ENCODE measurements around the gene GRM8. TPM values are rescaled to one million over a fixed set of nuclear protein-coding genes. Genes with fewer than 3 reads are reported as not detected.
"Not testable (repeated sequence)": the region's sequence is repeated elsewhere in the genome, so short reads cannot be mapped to it uniquely, and the experiment has no call there.

Gene GRM8
- total RNA-seq, 1 experiment from 2014 or later: 1.8 TPM

DNA sequence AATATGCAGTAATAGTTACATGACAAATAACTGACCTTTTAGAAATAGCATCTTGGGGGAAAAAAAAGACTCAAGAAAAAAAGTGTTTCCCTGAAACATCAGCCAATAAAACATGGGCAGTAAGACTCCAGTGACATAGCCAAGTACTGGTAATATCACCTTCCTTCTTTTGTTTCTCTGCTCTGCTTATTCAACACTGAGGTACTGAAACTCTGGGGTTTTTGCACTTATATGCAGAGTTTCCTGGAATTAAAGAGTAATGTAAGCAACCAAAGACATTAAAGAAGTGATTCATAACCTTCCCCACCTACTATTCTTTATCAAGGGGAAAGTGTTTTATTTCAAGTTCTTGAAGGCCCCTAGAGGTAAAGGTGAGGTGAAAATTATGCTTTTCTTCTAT is 414.5 kb downstream of the GRM8 start:
- no peak overlapping the region for H2BK120ac ChIP-seq (ENCODE audit: low read depth, low read length, poor library complexity, severe bottlenecking)
- H2BK5ac ChIP-seq (ENCODE audit: insufficient read length, low read length): no peak overlapping the region
- no peaks in the 10 kb centered on the region for H3K4me1 ChIP-seq (ENCODE audit: insufficient read depth, low read length)
- no peak overlapping the region for H2BK20ac ChIP-seq (ENCODE audit: low read depth, low read length, poor library complexity, severe bottlenecking)
- Mint-ChIP-seq H3K4me1 (peaks cover 4 to 10% of the 10 kb centered on the region in 2 experiments), H3K27ac (no peak overlapping the region), H3K27me3 (ENCODE audit: low read depth) (no peaks in the 10 kb centered on the region; the same call in none of the 2 replicates), H3K4me3 (no peak overlapping the region), H3K36me3 (ENCODE audit: insufficient read depth in 1 of 3, low read depth in 3 of 3) (peaks cover 0 to 3% (median 0%) of the 10 kb centered on the region in 3 experiments; a peak in 1 of 7 replicates), H3K9me3 (peaks cover 3 to 4% of the 10 kb centered on the region in 2 experiments; a peak in 3 of 5 replicates)
- no peak for DNase-seq
- H4K5ac ChIP-seq (ENCODE audit: insufficient read length, low read depth, low read length): no peak overlapping the region
- no peak overlapping the region for H3K23ac ChIP-seq (ENCODE audit: insufficient read length, low read depth, low read length)
- no peak overlapping the region for H4K8ac ChIP-seq (replicated peaks; ENCODE audit: insufficient read length, low read depth, low read length)
- H3K14ac ChIP-seq (ENCODE audit: insufficient read depth, low read length): no peak overlapping the region
- H3K79me1 ChIP-seq (ENCODE audit: insufficient read depth, low read depth, low read length, poor library complexity, severe bottlenecking): no peaks in the 10 kb centered on the region
- H3K23me2 ChIP-seq (ENCODE audit: insufficient read length, low read depth, low read length, poor library complexity, severe bottlenecking): no peaks in the 10 kb centered on the region
- no peaks in the 10 kb centered on the region for H3K27me3 ChIP-seq (ENCODE audit: insufficient read depth, low read length)
- no peaks in the 10 kb centered on the region for H3K9me3 ChIP-seq (ENCODE audit: control insufficient read depth, low read depth, low read length)
- H3K9ac ChIP-seq (ENCODE audit: extremely low read depth, insufficient read length, low read length): no peak overlapping the region
- H3K4ac ChIP-seq (ENCODE audit: low read depth, low read length): no peak overlapping the region
- H4K91ac ChIP-seq (ENCODE audit: insufficient read length, low read depth, low read length): no peak overlapping the region
- H3K4me2 ChIP-seq (ENCODE audit: insufficient read depth, insufficient read length, low read length): no peak overlapping the region
- no peak overlapping the region for H3K18ac ChIP-seq (ENCODE audit: insufficient read length, low read depth, low read length)
- H2BK12ac ChIP-seq (ENCODE audit: insufficient read length, low read depth, low read length): no peak overlapping the region
- no peaks in the 10 kb centered on the region for H4K20me1 ChIP-seq (ENCODE audit: control insufficient read depth, insufficient read depth, insufficient read length)
- H2AK5ac ChIP-seq (ENCODE audit: insufficient read length, low read length): no peak overlapping the region
- TF ChIP-seq, protein P1, sequence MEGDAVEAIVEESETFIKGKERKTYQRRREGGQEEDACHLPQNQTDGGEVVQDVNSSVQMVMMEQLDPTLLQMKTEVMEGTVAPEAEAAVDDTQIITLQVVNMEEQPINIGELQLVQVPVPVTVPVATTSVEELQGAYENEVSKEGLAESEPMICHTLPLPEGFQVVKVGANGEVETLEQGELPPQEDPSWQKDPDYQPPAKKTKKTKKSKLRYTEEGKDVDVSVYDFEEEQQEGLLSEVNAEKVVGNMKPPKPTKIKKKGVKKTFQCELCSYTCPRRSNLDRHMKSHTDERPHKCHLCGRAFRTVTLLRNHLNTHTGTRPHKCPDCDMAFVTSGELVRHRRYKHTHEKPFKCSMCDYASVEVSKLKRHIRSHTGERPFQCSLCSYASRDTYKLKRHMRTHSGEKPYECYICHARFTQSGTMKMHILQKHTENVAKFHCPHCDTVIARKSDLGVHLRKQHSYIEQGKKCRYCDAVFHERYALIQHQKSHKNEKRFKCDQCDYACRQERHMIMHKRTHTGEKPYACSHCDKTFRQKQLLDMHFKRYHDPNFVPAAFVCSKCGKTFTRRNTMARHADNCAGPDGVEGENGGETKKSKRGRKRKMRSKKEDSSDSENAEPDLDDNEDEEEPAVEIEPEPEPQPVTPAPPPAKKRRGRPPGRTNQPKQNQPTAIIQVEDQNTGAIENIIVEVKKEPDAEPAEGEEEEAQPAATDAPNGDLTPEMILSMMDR (conservative IDR thresholded peaks at IDR 0.05): no peak
- no peak overlapping the region for H2AFZ ChIP-seq (ENCODE audit: low read length)
- H3K79me2 ChIP-seq (ENCODE audit: insufficient read depth, low read length): no peaks in the 10 kb centered on the region
- H3T11ph ChIP-seq (ENCODE audit: low read length): no peak overlapping the region
- H3K27ac ChIP-seq (ENCODE audit: insufficient read length, low read depth, low read length): no peak overlapping the region
- H3K56ac ChIP-seq (ENCODE audit: insufficient read length, low read depth, low read length): no peak overlapping the region
- H2BK15ac ChIP-seq (ENCODE audit: low read depth, low read length): no peak overlapping the region

- H3K4me1 Mint-ChIP-seq; H4K20me1 ChIP-seq (ENCODE audit: control insufficient read depth, insufficient read depth, insufficient read length); H3K79me2 ChIP-seq (ENCODE audit: insufficient read depth, low read length); DNase-seq; H2AK5ac ChIP-seq (ENCODE audit: insufficient read length, low read length); H3K27ac ChIP-seq (ENCODE audit: insufficient read length, low read depth, low read length); H2BK12ac ChIP-seq (ENCODE audit: insufficient read length, low read depth, low read length); H3K4ac ChIP-seq (ENCODE audit: low read depth, low read length); H4K91ac ChIP-seq (ENCODE audit: insufficient read length, low read depth, low read length); H3K27me3 Mint-ChIP-seq (ENCODE audit: low read depth); H3K4me3 Mint-ChIP-seq; H2BK120ac ChIP-seq (ENCODE audit: low read depth, low read length, poor library complexity, severe bottlenecking); H3K18ac ChIP-seq (ENCODE audit: insufficient read length, low read depth, low read length); H3K9ac ChIP-seq (ENCODE audit: extremely low read depth, insufficient read length, low read length); H2AFZ ChIP-seq (ENCODE audit: low read length); H3K79me1 ChIP-seq (ENCODE audit: insufficient read depth, low read depth, low read length, poor library complexity, severe bottlenecking); H3K56ac ChIP-seq (ENCODE audit: insufficient read length, low read depth, low read length); H2BK20ac ChIP-seq (ENCODE audit: low read depth, low read length, poor library complexity, severe bottlenecking); H3K23ac ChIP-seq (ENCODE audit: insufficient read length, low read depth, low read length); H4K8ac ChIP-seq (replicated peaks; ENCODE audit: insufficient read length, low read depth, low read length); H3T11ph ChIP-seq (ENCODE audit: low read length); H2BK5ac ChIP-seq (ENCODE audit: insufficient read length, low read length); H3K9me3 ChIP-seq (ENCODE audit: control insufficient read depth, low read depth, low read length); H3K27ac Mint-ChIP-seq; H2BK15ac ChIP-seq (ENCODE audit: low read depth, low read length); H3K4me2 ChIP-seq (ENCODE audit: insufficient read depth, insufficient read length, low read length); H4K5ac ChIP-seq (ENCODE audit: insufficient read length, low read depth, low read length); H3K4me1 ChIP-seq (ENCODE audit: insufficient read depth, low read length); H3K14ac ChIP-seq (ENCODE audit: insufficient read depth, low read length); H3K27me3 ChIP-seq (ENCODE audit: insufficient read depth, low read length); H3K23me2 ChIP-seq (ENCODE audit: insufficient read length, low read depth, low read length, poor library complexity, severe bottlenecking): not testable (repeated sequence)
- Mint-ChIP-seq H3K9me3 (peaks cover 28 to 42% of the 10 kb centered on the region in 2 experiments), H3K36me3 (ENCODE audit: insufficient read depth in 1 of 3, low read depth in 3 of 3) (peaks cover 8 to 36% (median 16%) of the 10 kb centered on the region in 3 experiments)
- WGBS (ENCODE audit: extremely low coverage, insufficient read length, low lambda C conversion rate): no CpG with 5 or more reads among the region's 9 CpGs
Measured at GRCh38 chr7:126831241-126831640, 421.5 kb downstream of the GRM8 start.

Data from H9 (cell line).